ENCODE data around the gene THAP8.
"Not testable (repeated sequence)": the region's sequence is repeated elsewhere in the genome, so short reads cannot be mapped to it uniquely, and the experiment has no call there.

THAP8 gene

GRCh38 chr19:36054119-36054732, at the start of gene THAP8:
Gene THAP8 (minus strand): TSS chr19:36054285. CDS start chr19:36054217, 68 bp downstream.
- peak; percentile 97 for DNase-seq

- DNase-seq: no peak
Measured at GRCh38 chr19:36103040-36103626, 49.0 kb upstream of the THAP8 start.

GRCh38 chr19:36101550-36102327, 47.7 kb upstream of the THAP8 start:
- DNase-seq: no peak

- no peak for DNase-seq
Measured at GRCh38 chr19:36100476-36100875, 46.4 kb upstream of the THAP8 start.

- no peak for DNase-seq
Measured at GRCh38 chr19:36099166-36099785, 45.2 kb upstream of the THAP8 start.

GRCh38 chr19:36097036-36097435, 43.0 kb upstream of the THAP8 start:
- DNase-seq: no peak

GRCh38 chr19:36093687-36094086, 39.6 kb upstream of the THAP8 start:
- no peak for DNase-seq

GRCh38 chr19:36093146-36093662, 39.1 kb upstream of the THAP8 start:
- DNase-seq: no peak

- no peak for DNase-seq
Measured at GRCh38 chr19:36092566-36092965, 38.5 kb upstream of the THAP8 start.

- no peak for DNase-seq
Measured at GRCh38 chr19:36090910-36091695, 37.0 kb upstream of the THAP8 start.

GRCh38 chr19:36089847-36090246, 35.8 kb upstream of the THAP8 start:
- DNase-seq: no peak

- no peak for DNase-seq
Measured at GRCh38 chr19:36086326-36086725, 32.2 kb upstream of the THAP8 start.

GRCh38 chr19:36084231-36085009, 30.3 kb upstream of the THAP8 start:
- DNase-seq: no peak

- no peak for DNase-seq
Measured at GRCh38 chr19:36082916-36083315, 28.8 kb upstream of the THAP8 start.

GRCh38 chr19:36081894-36082293, 27.8 kb upstream of the THAP8 start:
- no peak for DNase-seq

GRCh38 chr19:36081385-36081784, 27.3 kb upstream of the THAP8 start:
- no peak for DNase-seq

- no peak for DNase-seq
Measured at GRCh38 chr19:36079389-36079945, 25.4 kb upstream of the THAP8 start.

GRCh38 chr19:36073121-36073876, 19.2 kb upstream of the THAP8 start:
- no peak for DNase-seq

GRCh38 chr19:36072081-36072480, 18.0 kb upstream of the THAP8 start:
- DNase-seq: no peak

- DNase-seq: not testable (repeated sequence)
Measured at GRCh38 chr19:36068810-36069499, 14.9 kb upstream of the THAP8 start.

All from NCI-H1092 treated with DMSO at 0.1 percent for 48 hours (cell line).